HepG2 (cell line): ENCODE results near the gene SPNS2. TPM values are rescaled to one million over a fixed set of nuclear protein-coding genes. Genes with fewer than 3 reads are reported as not detected.

Experiments used
- CSRNP1 ChIP-seq: sonication (generic); formaldehyde crosslinking; IDR thresholded peaks from 2 replicates; pipeline ENCODE4 v1.8.1; 2023; ENCODE audit warnings: mild to moderate bottlenecking, missing genetic modification reagents
- DMAP1 ChIP-seq: IDR thresholded peaks from 2 replicates; pipeline ENCODE4 v1.6.1; 2016
- HDAC2 ChIP-seq: sonication (generic); formaldehyde crosslinking; IDR thresholded peaks from 2 replicates; pipeline ENCODE4 v1.4.0; 2020; ENCODE audit warnings: missing genetic modification reagents
- HMG20B ChIP-seq: conservative IDR thresholded peaks from 2 replicates; pipeline ENCODE4 v1.6.1; 2016; ENCODE audit warnings: missing genetic modification reagents, missing compliant biosample characterization
- RFX5 ChIP-seq: IDR thresholded peaks from 2 replicates; pipeline ENCODE4 v1.6.1; 2011; ENCODE audit warnings: low read depth, low read length, improper control_type of control experiment
- SPEN ChIP-seq: sonication (generic); formaldehyde crosslinking; IDR thresholded peaks from 2 replicates; pipeline ENCODE4 v1.5.1; 2020; ENCODE audit warnings: low read depth, mild to moderate bottlenecking, missing genetic modification reagents
- TAF15 ChIP-seq: fragments of 200-400 bp; formaldehyde crosslinking; IDR thresholded peaks from one replicate; pipeline ENCODE4 v1.6.1; 2018; ENCODE audit warnings: mild to moderate bottlenecking, low read depth, low read length; ENCODE audit not compliant: poor library complexity, severe bottlenecking
- YEATS4 ChIP-seq: sonication (generic); formaldehyde crosslinking; IDR thresholded peaks from 2 replicates; pipeline ENCODE4 v1.4.0; 2020; ENCODE audit warnings: missing genetic modification reagents, borderline replicate concordance
- ZBTB33 ChIP-seq: sonication (generic); formaldehyde crosslinking; IDR thresholded peaks from 2 replicates; pipeline ENCODE4 v1.4.0; 2020; ENCODE audit warnings: missing genetic modification reagents
- ZBTB43 ChIP-seq: sonication (generic); formaldehyde crosslinking; conservative IDR thresholded peaks from 2 replicates; pipeline ENCODE4 v1.4.0; 2020; ENCODE audit warnings: missing genetic modification reagents
- ZNF292 ChIP-seq: sonication (generic); formaldehyde crosslinking; IDR thresholded peaks from 2 replicates; pipeline ENCODE4 v1.8.1; 2022; ENCODE audit warnings: mild to moderate bottlenecking, low read depth, missing genetic modification reagents, borderline replicate concordance
- ZNF296 ChIP-seq: sonication (generic); formaldehyde crosslinking; conservative IDR thresholded peaks from 2 replicates; pipeline ENCODE4 v1.5.0; 2020; ENCODE audit warnings: mild to moderate bottlenecking, missing genetic modification reagents
- ZNF556 ChIP-seq: sonication (generic); formaldehyde crosslinking; IDR thresholded peaks from 2 replicates; pipeline ENCODE4 v1.4.0; 2020; ENCODE audit warnings: mild to moderate bottlenecking, missing genetic modification reagents, borderline replicate concordance
- ZNF691 ChIP-seq: sonication (generic); formaldehyde crosslinking; IDR thresholded peaks from 2 replicates; pipeline ENCODE4 v1.4.0; 2020; ENCODE audit warnings: missing genetic modification reagents, low read depth, mild to moderate bottlenecking, borderline replicate concordance
- ZNF749 ChIP-seq: sonication (generic); formaldehyde crosslinking; IDR thresholded peaks from 2 replicates; pipeline ENCODE4 v1.8.0; 2022; ENCODE audit warnings: mild to moderate bottlenecking, missing genetic modification reagents, moderate library complexity, borderline replicate concordance
- ZNF768 ChIP-seq: sonication (generic); formaldehyde crosslinking; IDR thresholded peaks from 2 replicates; pipeline ENCODE4 v1.4.0; 2020; ENCODE audit warnings: missing genetic modification reagents
- polyA plus RNA-seq, 8 experiments: library from polyadenylated mRNA; depleted of rRNA in 3 of 8; stranded (reverse) in 7 of 8; unstranded in 1 of 8; fragments of >200 nt; fragmentation: Illumina TruSeq in 4 of 8; extraction: Trizol in 4 of 8; gene quantifications; 2 replicates each; pipeline versions ENCODE4 v1.2.1 to v1.2.3, GENCODE V29; 2011 to 2016; ENCODE audit warnings: low read depth in 4 of 8, missing spikeins in 1 of 8, mixed read lengths in 1 of 8; ENCODE audit not compliant: insufficient read depth in 1 of 8
- total RNA-seq, 5 experiments: library from RNA; depleted of rRNA; stranded (reverse); fragments of >200 nt; fragmentation: Illumina TruSeq; extraction: Trizol; gene quantifications; 2 replicates each; pipeline ENCODE4 v1.2.3, GENCODE V29; 2016; ENCODE audit warnings: low read depth in 1 of 5
- TF ChIP-seq, protein P1 (sequence below): sonication (generic); formaldehyde crosslinking; IDR thresholded peaks from 2 replicates; pipeline ENCODE4 v1.8.0; 2022; ENCODE audit warnings: mild to moderate bottlenecking, missing genetic modification reagents
- TF ChIP-seq, protein P2 (sequence below): IDR thresholded peaks from 2 replicates; pipeline ENCODE4 v1.6.1; 2016; ENCODE audit warnings: low read depth, borderline replicate concordance
- TF ChIP-seq, protein P3 (sequence below): IDR thresholded peaks from 2 replicates; pipeline ENCODE4 v1.6.1; 2016; ENCODE audit warnings: missing genetic modification reagents, missing compliant biosample characterization

The SPNS2 gene
- total and polyA plus RNA-seq, 2 of the 13 experiments (the other 11 are each of a cell fraction or from before 2014, with no cell fraction given) = 0.01 TPM; not detected in 1

DNA sequence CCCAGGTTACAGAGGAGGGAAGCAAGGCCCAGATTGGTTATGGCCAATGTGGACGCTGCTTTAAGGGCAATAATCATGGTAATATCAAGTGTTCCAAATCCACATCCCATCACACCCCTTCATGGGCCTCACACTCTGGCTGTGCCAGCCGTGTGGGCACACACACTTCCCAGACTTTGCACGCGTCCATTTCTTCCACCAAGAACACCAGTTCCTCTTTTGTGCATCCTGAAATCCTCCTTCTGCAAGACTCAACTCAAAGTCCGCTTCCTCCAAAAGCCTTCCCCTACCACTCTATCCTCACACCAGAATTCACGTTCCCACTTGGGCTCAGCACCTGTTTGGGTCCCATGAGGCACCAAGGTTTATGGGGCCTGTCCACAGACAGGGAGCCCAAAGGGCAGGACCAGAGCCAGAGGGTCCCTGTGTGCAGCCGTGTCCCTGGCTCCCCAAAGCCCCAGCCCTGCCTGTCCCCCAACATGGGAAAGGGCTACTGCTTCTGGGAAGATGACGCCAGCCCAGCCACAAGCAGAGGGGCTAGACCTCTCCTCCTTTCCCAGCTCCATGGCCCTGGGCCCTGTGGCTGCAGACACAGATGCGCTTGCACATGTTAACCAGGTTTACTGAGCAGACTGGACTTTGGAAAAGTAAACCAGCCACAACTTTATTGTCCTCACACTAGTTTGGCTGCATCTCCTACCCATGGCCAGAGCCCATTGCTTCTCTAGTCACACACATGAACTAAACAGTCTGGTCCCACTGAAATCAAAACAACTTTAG is 44.7 kb upstream of the SPNS2 start (continued):
- TF ChIP-seq ZNF292 (CRISPR knock-in tag) = peak; percentile 93; the same call in 1 of the 2 replicates
- TF ChIP-seq SPEN (CRISPR knock-in tag) = peak; percentile 42; the same call in 1 of the 2 replicates
- TF ChIP-seq TAF15 = no peak
- TF ChIP-seq RFX5 = no peak
- TF ChIP-seq ZNF691 (CRISPR knock-in tag) = peak; percentile 83; the same call in 1 of the 2 replicates
- peak; percentile 57; the same call in 1 of the 2 replicates for TF ChIP-seq YEATS4 (CRISPR knock-in tag)
- TF ChIP-seq, protein P1, sequence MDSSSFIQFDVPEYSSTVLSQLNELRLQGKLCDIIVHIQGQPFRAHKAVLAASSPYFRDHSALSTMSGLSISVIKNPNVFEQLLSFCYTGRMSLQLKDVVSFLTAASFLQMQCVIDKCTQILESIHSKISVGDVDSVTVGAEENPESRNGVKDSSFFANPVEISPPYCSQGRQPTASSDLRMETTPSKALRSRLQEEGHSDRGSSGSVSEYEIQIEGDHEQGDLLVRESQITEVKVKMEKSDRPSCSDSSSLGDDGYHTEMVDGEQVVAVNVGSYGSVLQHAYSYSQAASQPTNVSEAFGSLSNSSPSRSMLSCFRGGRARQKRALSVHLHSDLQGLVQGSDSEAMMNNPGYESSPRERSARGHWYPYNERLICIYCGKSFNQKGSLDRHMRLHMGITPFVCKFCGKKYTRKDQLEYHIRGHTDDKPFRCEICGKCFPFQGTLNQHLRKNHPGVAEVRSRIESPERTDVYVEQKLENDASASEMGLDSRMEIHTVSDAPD = 0 out of 2 replicates have a peak, but pooled peaks have one; percentile 29
- TF ChIP-seq ZNF296 (CRISPR knock-in tag) = no peak
- peak; percentile 28; the same call in 1 of the 2 replicates for TF ChIP-seq ZNF556
- no peak for TF ChIP-seq CSRNP1 (CRISPR knock-in tag)
- peak; percentile 63; the same call in 1 of the 2 replicates for TF ChIP-seq DMAP1
- TF ChIP-seq ZBTB33 = peak; percentile 73; the same call in 1 of the 2 replicates
- peak; percentile 82 for TF ChIP-seq HDAC2 (CRISPR knock-in tag)
- no peak for TF ChIP-seq ZNF749 (CRISPR knock-in tag)
- TF ChIP-seq HMG20B (CRISPR knock-in tag) = no peak
- 0 out of 2 replicates have a peak, but pooled peaks have one; percentile 22 for TF ChIP-seq ZNF768 (CRISPR knock-in tag)
- TF ChIP-seq ZBTB43 (CRISPR knock-in tag) = no peak
- TF ChIP-seq, protein P2, sequence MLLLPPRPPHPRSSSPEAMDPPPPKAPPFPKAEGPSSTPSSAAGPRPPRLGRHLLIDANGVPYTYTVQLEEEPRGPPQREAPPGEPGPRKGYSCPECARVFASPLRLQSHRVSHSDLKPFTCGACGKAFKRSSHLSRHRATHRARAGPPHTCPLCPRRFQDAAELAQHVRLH (CRISPR knock-in tag) = no peak
- TF ChIP-seq, protein P3, sequence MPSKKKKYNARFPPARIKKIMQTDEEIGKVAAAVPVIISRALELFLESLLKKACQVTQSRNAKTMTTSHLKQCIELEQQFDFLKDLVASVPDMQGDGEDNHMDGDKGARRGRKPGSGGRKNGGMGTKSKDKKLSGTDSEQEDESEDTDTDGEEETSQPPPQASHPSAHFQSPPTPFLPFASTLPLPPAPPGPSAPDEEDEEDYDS (CRISPR knock-in tag) = 0 out of 2 replicates have a peak, but pooled peaks have one; percentile 46
